ENCODE results near the gene ADAM12.
A peak's percentile ranks its signal among the peaks of the same experiment; 100 is the strongest.
"Not testable (repeated sequence)": the region's sequence is repeated elsewhere in the genome, so short reads cannot be mapped to it uniquely, and the experiment has no call there.

The ADAM12 gene

GRCh38 chr10:126402721-126403695 lies 14.7 kb upstream of the ADAM12 start:
- no peak for DNase-seq

- DNase-seq: no peak
Measured at GRCh38 chr10:126400641-126401040, 12.4 kb upstream of the ADAM12 start.

- DNase-seq: no peak
Measured at GRCh38 chr10:126398924-126399323, 10.6 kb upstream of the ADAM12 start.

GRCh38 chr10:126398383-126398743 lies 10.1 kb upstream of the ADAM12 start:
- DNase-seq: no peak

GRCh38 chr10:126397640-126398382 lies 9.5 kb upstream of the ADAM12 start:
- DNase-seq: no peak

- no peak for DNase-seq
Measured at GRCh38 chr10:126397156-126397555, 8.9 kb upstream of the ADAM12 start.

GRCh38 chr10:126394948-126395347 lies 6.7 kb upstream of the ADAM12 start:
- no peak for DNase-seq

GRCh38 chr10:126393076-126393475 lies 4.8 kb upstream of the ADAM12 start:
- DNase-seq: no peak

- no peak for DNase-seq
Measured at GRCh38 chr10:126392469-126392868, 4.2 kb upstream of the ADAM12 start.

- no peak for DNase-seq
Measured at GRCh38 chr10:126392068-126392467, 3.8 kb upstream of the ADAM12 start.

- no peak for DNase-seq
Measured at GRCh38 chr10:126391192-126391885, 3.1 kb upstream of the ADAM12 start.

GRCh38 chr10:126390324-126390723 lies 2.0 kb upstream of the ADAM12 start:
- DNase-seq: no peak

- DNase-seq: peak; percentile 86
Measured at GRCh38 chr10:126387041-126387921, 996 bp downstream of the ADAM12 start.

GRCh38 chr10:126384269-126384873 lies 3.9 kb downstream of the ADAM12 start:
- DNase-seq: no peak

GRCh38 chr10:126380352-126381076 lies 7.8 kb downstream of the ADAM12 start:
- no peak for DNase-seq

- DNase-seq: not testable (repeated sequence)
Measured at GRCh38 chr10:126379166-126379565, 9.1 kb downstream of the ADAM12 start.

GRCh38 chr10:126376956-126377355 lies 11.3 kb downstream of the ADAM12 start:
- no peak for DNase-seq

GRCh38 chr10:126375926-126376554 lies 12.2 kb downstream of the ADAM12 start:
- no peak for DNase-seq

- DNase-seq: no peak
Measured at GRCh38 chr10:126375299-126375698, 13.0 kb downstream of the ADAM12 start.

- DNase-seq: no peak
Measured at GRCh38 chr10:126374435-126374834, 13.8 kb downstream of the ADAM12 start.

GRCh38 chr10:126373972-126374371 lies 14.3 kb downstream of the ADAM12 start:
- DNase-seq: no peak
